K562 (cell line): Measurements from ENCODE around the gene PRICKLE2. TPM values are rescaled to one million over a fixed set of nuclear protein-coding genes. Genes with fewer than 3 reads are reported as not detected.

ENCODE experiments used
- ATAC-seq: fragments of 200-7000 bp; cut with Tn5 transposase; 3 replicates; pipeline ENCODE4 v1.9.1; 2020; ENCODE audit warnings: moderate library complexity
- BruUV-seq: library from RNA; stranded (reverse); fragments of 400-500 nt; replicated peaks from 2 replicates; lab custom pipeline; 2021; lab: Mats Ljungman, UMichigan
- CTCF ChIA-PET: fragments of 300-600 bp; formaldehyde crosslinking; extraction: SDS; loops from one replicate; lab custom pipeline; 2021; ENCODE audit warnings: low intra/inter-chr PET ratio; lab: Yijun Ruan, JAX
- POLR2A ChIA-PET: fragments of 300-600, 350-650 bp; sonication (Branson Sonifier 250); formaldehyde crosslinking; extraction: SDS; loops from one replicate; lab custom pipeline; 2021; ENCODE audit warnings: antibody characterized with exemption, inconsistent platforms; lab: Yijun Ruan, JAX
- DNase-seq, 4 experiments: peaks; one replicate each; pipeline versions ENCODE4 v3.0.0 to v3.0.0-alpha.2; 2011 to 2018; ENCODE audit warnings: low spot score in 3 of 4, mixed read lengths in 3 of 4; ENCODE audit errors: extremely low read depth in 1 of 4
- FAIRE-seq: peaks from 2 replicates; lab custom pipeline; 2011; peaks lifted over from hg19 to GRCh38; lab: Jason Lieb, UNC
- H2AFZ ChIP-seq: 2 replicates; pipeline ENCODE4 v1.6.0; 2011; ENCODE audit warnings: low read depth, low read length, control low read depth, inconsistent platforms
- H3K27ac ChIP-seq: fragments of 200-600 bp; 3 replicates; pipeline ENCODE4 v1.8.0; 2011; ENCODE audit warnings: low read depth, mild to moderate bottlenecking, control low read depth, inconsistent platforms, low read length, moderate library complexity, mixed read lengths; ENCODE audit errors: extremely low read depth
- H3K27me3 ChIP-seq, 2 experiments: fragments of 300-600 bp in 1 of 2; 2 replicates in 1 of 2; 3 replicates in 1 of 2; pipeline versions ENCODE4 v1.6.0 to v1.8.0; 2011; ENCODE audit warnings: inconsistent platforms in 2 of 2, low read length in 2 of 2, mild to moderate bottlenecking in 1 of 2, mixed read lengths in 1 of 2, moderate library complexity in 1 of 2; ENCODE audit not compliant: control insufficient read depth in 2 of 2, insufficient read depth in 2 of 2
- H3K36me3 ChIP-seq: fragments of 300-600 bp; 3 replicates; pipeline ENCODE4 v1.8.0; 2011; ENCODE audit warnings: mild to moderate bottlenecking, low read length, inconsistent platforms; ENCODE audit not compliant: control insufficient read depth, insufficient read depth
- H3K4me1 ChIP-seq, 2 experiments: fragments of 200-600 bp in 1 of 2; replicated peaks in 1 of 2; 2 replicates in 1 of 2; 3 replicates in 1 of 2; pipeline versions ENCODE4 v1.5.1 to v1.8.0; 2011; ENCODE audit warnings: inconsistent platforms in 2 of 2, low read length in 2 of 2, mild to moderate bottlenecking in 1 of 2, mixed read lengths in 1 of 2, moderate library complexity in 1 of 2; ENCODE audit not compliant: control insufficient read depth in 2 of 2, insufficient read depth in 2 of 2
- H3K4me2 ChIP-seq: 2 replicates; pipeline ENCODE4 v1.6.1; 2011; ENCODE audit warnings: low read length, control low read depth, inconsistent platforms, mixed read lengths; ENCODE audit not compliant: insufficient read depth
- H3K4me3 ChIP-seq: fragments of 200-600 bp; sonication (generic), shearing (Covaris generic); 2 replicates; pipeline ENCODE4 v1.5.1; 2016; ENCODE audit warnings: control low read depth, inconsistent platforms
- H3K79me2 ChIP-seq: fragments of 200-600 bp; 3 replicates; pipeline ENCODE4 v1.8.0; 2011; ENCODE audit warnings: low read length, inconsistent platforms; ENCODE audit not compliant: control insufficient read depth, insufficient read depth
- H3K9ac ChIP-seq, 2 experiments: 2 replicates each; pipeline versions ENCODE4 v1.6.0 to v1.6.1; 2011; ENCODE audit warnings: low read depth in 2 of 2, low read length in 2 of 2, control low read depth in 1 of 2, inconsistent platforms in 1 of 2, mild to moderate bottlenecking in 1 of 2, mixed read lengths in 1 of 2; ENCODE audit not compliant: insufficient read depth in 1 of 2
- H3K9me1 ChIP-seq: one replicate; pipeline ENCODE4 v1.6.0; 2011; ENCODE audit warnings: inconsistent platforms, mild to moderate bottlenecking, low read length, moderate library complexity; ENCODE audit not compliant: control insufficient read depth, insufficient read depth
- H3K9me3 ChIP-seq: replicated peaks from 2 replicates; pipeline ENCODE4 v1.5.1; 2011; ENCODE audit warnings: low read depth, low read length, inconsistent platforms; ENCODE audit not compliant: control insufficient read depth, insufficient read depth
- H4K20me1 ChIP-seq: replicated peaks from 2 replicates; pipeline ENCODE4 v1.6.1; 2011; ENCODE audit warnings: low read length, inconsistent platforms, mixed read lengths; ENCODE audit not compliant: control insufficient read depth, insufficient read depth
- BACH1 ChIP-seq: fragments of 200-800 bp; sonication (Bioruptor generic); IDR thresholded peaks from 2 replicates; pipeline ENCODE4 v1.6.1; 2016; ENCODE audit warnings: missing genetic modification characterization, missing compliant biosample characterization
- JUNB ChIP-seq: fragments of 450-650 bp; formaldehyde crosslinking; conservative IDR thresholded peaks from 2 replicates; pipeline ENCODE4 v1.4.0; 2020; ENCODE audit warnings: mild to moderate bottlenecking
- WGBS: fragments of 100-300 bp; shearing (Covaris generic); methylation state at CpG from one replicate; pipeline ENCODE4 v1.1.6; 2016; ENCODE audit warnings: low coverage, mixed read lengths; ENCODE audit not compliant: insufficient coverage; ENCODE audit errors: missing lambda C conversion rate; 5-methylcytosine and 5-hydroxymethylcytosine counted together
- in situ Hi-C: fragments of 300-500 bp; cut with MboI; formaldehyde crosslinking; loops from 4 replicates; pipeline ENCODE4 v1.15.0; 2018; ENCODE audit warnings: inconsistent platforms, mixed read lengths
- intact Hi-C: fragments of 100-400 bp; cut with micrococcal nuclease; formaldehyde crosslinking; loops from 2 replicates; pipeline ENCODE4 v1.14.2; 2022
- polyA plus RNA-seq, 8 experiments: library from polyadenylated mRNA; depleted of rRNA in 4 of 8; stranded (reverse) in 5 of 8; unstranded in 3 of 8; fragments of >200 nt; fragmentation: Nextera tagmentation in 2 of 8; fragmentation: Illumina TruSeq in 1 of 8; extraction: Ambion mirVana in 2 of 8; extraction: Trizol in 1 of 8; gene quantifications; 2 replicates each; pipeline versions ENCODE4 v1.2.1 to v1.2.3, GENCODE V29; 2011 to 2014; ENCODE audit warnings: inconsistent platforms in 1 of 8, missing spikeins in 1 of 8
- total RNA-seq, 7 experiments: library from RNA; depleted of rRNA in 6 of 7; stranded (reverse); fragments of >200 nt in 6 of 7; fragmentation: Illumina TruSeq in 2 of 7; extraction: Trizol in 2 of 7; gene quantifications; 2 replicates each; pipeline versions ENCODE4 v1.2.1 to v1.2.3, GENCODE V29; 2011 to 2021; ENCODE audit warnings: low replicate concordance in 1 of 7
- TF ChIP-seq, protein P1 (sequence below), 2 experiments: fragments of 450-650 bp; conservative IDR thresholded peaks; 2 replicates each; pipeline ENCODE4 v1.6.1; 2017; ENCODE audit warnings: mild to moderate bottlenecking in 2 of 2, moderate library complexity in 2 of 2
- TF ChIP-seq, protein P2 (sequence below), 3 experiments: fragments of 200-800 bp in 1 of 3; fragments of 250-450 bp in 1 of 3; fragments of 450-650 bp in 1 of 3; sonication (Bioruptor Pico) in 1 of 3; sonication (Bioruptor generic) in 1 of 3; formaldehyde crosslinking in 1 of 3; IDR thresholded peaks; 2 replicates each; pipeline versions ENCODE4 v1.6.1 to v1.8.0; 2016 to 2022; ENCODE audit warnings: mild to moderate bottlenecking in 2 of 3, missing genetic modification characterization in 2 of 3, missing compliant biosample characterization in 1 of 3, moderate library complexity in 1 of 3

PRICKLE2 gene
- total and polyA plus RNA-seq, 9 of the 15 experiments (the other 6 are each of a cell fraction or from before 2014, with no cell fraction given), result 0.07 to 0.09 TPM; not detected in 7

DNA sequence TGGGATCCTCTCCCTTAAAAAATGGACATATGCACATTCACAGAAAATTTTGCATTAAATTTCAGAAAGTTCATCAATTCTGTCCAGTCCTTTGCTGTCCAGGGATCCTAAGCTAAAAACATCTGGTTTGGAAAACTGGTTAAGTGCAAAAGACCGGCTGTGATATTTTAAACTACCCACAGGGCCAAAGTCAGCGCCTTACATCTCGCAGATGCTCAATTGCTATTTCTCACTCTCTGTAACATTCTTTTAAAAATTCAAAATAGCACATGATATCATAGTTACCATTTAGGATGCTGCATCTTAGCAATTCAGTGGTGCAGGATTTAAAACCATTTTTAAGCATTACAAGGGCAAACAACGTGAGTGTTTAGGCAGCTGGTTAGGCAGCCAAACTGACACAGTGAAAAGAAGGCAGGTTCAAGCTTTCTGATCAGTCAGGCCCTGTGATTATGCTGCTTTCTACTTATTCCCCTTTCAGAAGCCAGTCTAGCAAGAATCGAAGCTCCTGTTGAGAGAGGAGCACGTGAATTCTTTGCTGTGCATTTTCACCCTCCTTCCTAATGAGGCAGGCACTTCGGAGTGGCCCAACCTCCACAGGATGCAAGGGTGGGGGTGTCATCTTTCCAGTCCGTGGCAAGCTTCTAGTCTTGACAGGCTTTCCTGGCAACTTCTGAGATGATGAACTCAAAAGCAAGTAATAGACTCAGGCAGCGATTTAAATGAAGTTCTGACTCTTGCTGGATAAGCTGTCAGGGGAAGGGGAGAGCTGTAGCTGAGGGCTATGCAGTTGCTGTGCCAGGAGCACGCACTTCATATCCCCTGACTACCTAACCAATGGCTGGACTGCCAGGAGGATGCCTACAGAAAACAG lies 8.8 kb downstream of the PRICKLE2 start:
- 0% methylated on average over 10 of the region's 10 CpGs for WGBS
- in situ Hi-C loops, result no loop called here
- no peak for ATAC-seq
- no peaks in the 10 kb centered on the region for H3K9me1 ChIP-seq
- peaks cover 0 to 5% of the 10 kb centered on the region in 2 experiments; a peak in 2 of 5 replicates for H3K27me3 ChIP-seq
- no peak overlapping the region for H3K9ac ChIP-seq
- BruUV-seq, result no TSS peak
- no peaks in the 10 kb centered on the region for H3K9me3 ChIP-seq
- H3K4me3 ChIP-seq, result no peak overlapping the region
- DNase-seq, result no peak
- ChIA-PET CTCF (no interaction called here), POLR2A (interaction anchor here (0.5 kb wide), 1 partner anchor 638 kb away, joined by 3 read pairs; no protein-coding TSS in a partner anchor)
- H3K36me3 ChIP-seq, result no peaks in the 10 kb centered on the region
- H3K4me2 ChIP-seq, result no peak overlapping the region
- no peaks in the 10 kb centered on the region for H4K20me1 ChIP-seq
- no peak for FAIRE-seq
- H3K4me1 ChIP-seq, result no peaks in the 10 kb centered on the region
- H2AFZ ChIP-seq, result no peak overlapping the region
- no peaks in the 10 kb centered on the region for H3K79me2 ChIP-seq
- H3K27ac ChIP-seq, result no peak overlapping the region
- TF ChIP-seq JUNB (no peak), BACH1 (tag) (no peak)
- TF ChIP-seq, protein P1, sequence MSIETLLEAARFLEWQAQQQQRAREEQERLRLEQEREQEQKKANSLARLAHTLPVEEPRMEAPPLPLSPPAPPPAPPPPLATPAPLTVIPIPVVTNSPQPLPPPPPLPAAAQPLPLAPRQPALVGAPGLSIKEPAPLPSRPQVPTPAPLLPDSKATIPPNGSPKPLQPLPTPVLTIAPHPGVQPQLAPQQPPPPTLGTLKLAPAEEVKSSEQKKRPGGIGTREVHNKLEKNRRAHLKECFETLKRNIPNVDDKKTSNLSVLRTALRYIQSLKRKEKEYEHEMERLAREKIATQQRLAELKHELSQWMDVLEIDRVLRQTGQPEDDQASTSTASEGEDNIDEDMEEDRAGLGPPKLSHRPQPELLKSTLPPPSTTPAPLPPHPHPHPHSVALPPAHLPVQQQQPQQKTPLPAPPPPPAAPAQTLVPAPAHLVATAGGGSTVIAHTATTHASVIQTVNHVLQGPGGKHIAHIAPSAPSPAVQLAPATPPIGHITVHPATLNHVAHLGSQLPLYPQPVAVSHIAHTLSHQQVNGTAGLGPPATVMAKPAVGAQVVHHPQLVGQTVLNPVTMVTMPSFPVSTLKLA (conservative IDR thresholded peaks at IDR 0.05), result no peak
- TF ChIP-seq, protein P2, sequence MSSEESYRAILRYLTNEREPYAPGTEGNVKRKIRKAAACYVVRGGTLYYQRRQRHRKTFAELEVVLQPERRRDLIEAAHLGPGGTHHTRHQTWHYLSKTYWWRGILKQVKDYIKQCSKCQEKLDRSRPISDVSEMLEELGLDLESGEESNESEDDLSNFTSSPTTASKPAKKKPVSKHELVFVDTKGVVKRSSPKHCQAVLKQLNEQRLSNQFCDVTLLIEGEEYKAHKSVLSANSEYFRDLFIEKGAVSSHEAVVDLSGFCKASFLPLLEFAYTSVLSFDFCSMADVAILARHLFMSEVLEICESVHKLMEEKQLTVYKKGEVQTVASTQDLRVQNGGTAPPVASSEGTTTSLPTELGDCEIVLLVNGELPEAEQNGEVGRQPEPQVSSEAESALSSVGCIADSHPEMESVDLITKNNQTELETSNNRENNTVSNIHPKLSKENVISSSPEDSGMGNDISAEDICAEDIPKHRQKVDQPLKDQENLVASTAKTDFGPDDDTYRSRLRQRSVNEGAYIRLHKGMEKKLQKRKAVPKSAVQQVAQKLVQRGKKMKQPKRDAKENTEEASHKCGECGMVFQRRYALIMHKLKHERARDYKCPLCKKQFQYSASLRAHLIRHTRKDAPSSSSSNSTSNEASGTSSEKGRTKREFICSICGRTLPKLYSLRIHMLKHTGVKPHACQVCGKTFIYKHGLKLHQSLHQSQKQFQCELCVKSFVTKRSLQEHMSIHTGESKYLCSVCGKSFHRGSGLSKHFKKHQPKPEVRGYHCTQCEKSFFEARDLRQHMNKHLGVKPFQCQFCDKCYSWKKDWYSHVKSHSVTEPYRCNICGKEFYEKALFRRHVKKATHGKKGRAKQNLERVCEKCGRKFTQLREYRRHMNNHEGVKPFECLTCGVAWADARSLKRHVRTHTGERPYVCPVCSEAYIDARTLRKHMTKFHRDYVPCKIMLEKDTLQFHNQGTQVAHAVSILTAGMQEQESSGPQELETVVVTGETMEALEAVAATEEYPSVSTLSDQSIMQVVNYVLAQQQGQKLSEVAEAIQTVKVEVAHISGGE (CRISPR knock-in tag; IDR thresholded peaks at IDR 0.05), result peak in 1 of 3 experiments; percentile 47; a peak in 1 of 6 replicates
- TF ChIP-seq, all 486 proteins: peak for 1
- intact Hi-C loops, result no loop called here
